Panc1 (cell line): ENCODE results near the gene TMEM218.

Experiments
- POLR2AphosphoS5 ChIP-seq: IDR thresholded peaks from 2 replicates; pipeline ENCODE4 v1.6.1; 2012; ENCODE audit warnings: mild to moderate bottlenecking, low read depth, low read length, moderate library complexity
- REST ChIP-seq, 2 experiments: IDR thresholded peaks; 2 replicates each; pipeline ENCODE4 v1.6.1; 2011 to 2012; ENCODE audit warnings: low read depth in 2 of 2, control low read depth in 1 of 2, low read length in 1 of 2, mild to moderate bottlenecking in 1 of 2, moderate library complexity in 1 of 2; ENCODE audit not compliant: insufficient read depth in 1 of 2
- TCF7L2 ChIP-seq: IDR thresholded peaks from 2 replicates; pipeline ENCODE4 v1.6.1; 2011; ENCODE audit warnings: mild to moderate bottlenecking, low read depth, low read length, inconsistent platforms
- TF ChIP-seq, protein P1 (sequence below): fragments of 450-650 bp; IDR thresholded peaks from 2 replicates; pipeline ENCODE4 v1.5.1; 2017; ENCODE audit warnings: mild to moderate bottlenecking

DNA sequence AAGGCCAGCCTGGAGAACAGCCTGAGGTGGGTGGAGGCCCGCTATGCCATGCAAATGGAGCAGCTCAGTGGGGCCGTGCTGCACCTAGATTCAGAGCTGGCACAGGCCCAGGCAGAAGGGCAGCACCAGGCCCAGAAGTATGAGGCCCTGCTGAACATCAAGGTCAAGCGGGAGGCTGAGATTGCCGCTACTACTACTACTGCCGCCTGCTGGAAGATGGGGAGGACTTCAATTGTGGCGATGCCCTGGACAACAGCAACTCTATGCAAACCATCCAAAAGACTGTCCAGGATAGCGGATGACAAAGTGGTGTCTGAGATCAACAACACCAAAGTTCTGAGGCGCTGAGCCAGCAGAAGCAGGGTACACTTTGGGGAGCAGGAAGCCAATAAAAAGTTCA lies 3.1 kb upstream of the TMEM218 start:
- TF ChIP-seq, protein P1, sequence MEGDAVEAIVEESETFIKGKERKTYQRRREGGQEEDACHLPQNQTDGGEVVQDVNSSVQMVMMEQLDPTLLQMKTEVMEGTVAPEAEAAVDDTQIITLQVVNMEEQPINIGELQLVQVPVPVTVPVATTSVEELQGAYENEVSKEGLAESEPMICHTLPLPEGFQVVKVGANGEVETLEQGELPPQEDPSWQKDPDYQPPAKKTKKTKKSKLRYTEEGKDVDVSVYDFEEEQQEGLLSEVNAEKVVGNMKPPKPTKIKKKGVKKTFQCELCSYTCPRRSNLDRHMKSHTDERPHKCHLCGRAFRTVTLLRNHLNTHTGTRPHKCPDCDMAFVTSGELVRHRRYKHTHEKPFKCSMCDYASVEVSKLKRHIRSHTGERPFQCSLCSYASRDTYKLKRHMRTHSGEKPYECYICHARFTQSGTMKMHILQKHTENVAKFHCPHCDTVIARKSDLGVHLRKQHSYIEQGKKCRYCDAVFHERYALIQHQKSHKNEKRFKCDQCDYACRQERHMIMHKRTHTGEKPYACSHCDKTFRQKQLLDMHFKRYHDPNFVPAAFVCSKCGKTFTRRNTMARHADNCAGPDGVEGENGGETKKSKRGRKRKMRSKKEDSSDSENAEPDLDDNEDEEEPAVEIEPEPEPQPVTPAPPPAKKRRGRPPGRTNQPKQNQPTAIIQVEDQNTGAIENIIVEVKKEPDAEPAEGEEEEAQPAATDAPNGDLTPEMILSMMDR, result peak; percentile 43
- TF ChIP-seq POLR2AphosphoS5 (no peak), REST (IDR thresholded peaks at IDR 0.05; ENCODE audit: insufficient read depth in 1 of 2, low read depth in 2 of 2, low read length in 1 of 2) (no peak), TCF7L2 (no peak)
